Neural crest cell (in vitro differentiated cells): ENCODE measurements around the gene RHOB. TPM values are rescaled to one million over a fixed set of nuclear protein-coding genes. Genes with fewer than 3 reads are reported as not detected.

ENCODE experiments used
- DNase-seq: peaks from one replicate; pipeline ENCODE4 v3.0.0; 2021; ENCODE audit warnings: low read depth, mixed read lengths, low spot score
- H3K27ac Mint-ChIP-seq: one replicate; pipeline ENCODE4 v1.8.0; 2021; ENCODE audit warnings: mild to moderate bottlenecking, mixed read lengths; ENCODE audit not compliant: unreplicated experiment
- H3K27me3 Mint-ChIP-seq: 2 replicates; pipeline ENCODE4 v1.8.0; 2021; ENCODE audit warnings: low read depth, mild to moderate bottlenecking, mixed read lengths
- H3K36me3 Mint-ChIP-seq: 2 replicates; pipeline ENCODE4 v1.8.0; 2021; ENCODE audit warnings: low read depth, mild to moderate bottlenecking, mixed read lengths
- H3K4me1 Mint-ChIP-seq: 2 replicates; pipeline ENCODE4 v1.8.0; 2021; ENCODE audit warnings: mixed read lengths
- H3K4me3 Mint-ChIP-seq: one replicate; pipeline ENCODE4 v1.8.0; 2021; ENCODE audit warnings: mild to moderate bottlenecking, mixed read lengths
- H3K9me3 Mint-ChIP-seq: 2 replicates; pipeline ENCODE4 v1.8.0; 2021; ENCODE audit warnings: mixed read lengths
- CTCF ChIP-seq: fragments of 200-600 bp; sonication (generic); conservative IDR thresholded peaks from 2 replicates; pipeline ENCODE4 v1.5.0; 2021; ENCODE audit warnings: antibody characterized with exemption, mild to moderate bottlenecking
- total RNA-seq: library from RNA; stranded (reverse); gene quantifications from 2 replicates; pipeline ENCODE4 v1.2.1, GENCODE V29; 2021

Gene RHOB
- total RNA-seq, 1 donor from 2014 or later = 146 TPM

DNA sequence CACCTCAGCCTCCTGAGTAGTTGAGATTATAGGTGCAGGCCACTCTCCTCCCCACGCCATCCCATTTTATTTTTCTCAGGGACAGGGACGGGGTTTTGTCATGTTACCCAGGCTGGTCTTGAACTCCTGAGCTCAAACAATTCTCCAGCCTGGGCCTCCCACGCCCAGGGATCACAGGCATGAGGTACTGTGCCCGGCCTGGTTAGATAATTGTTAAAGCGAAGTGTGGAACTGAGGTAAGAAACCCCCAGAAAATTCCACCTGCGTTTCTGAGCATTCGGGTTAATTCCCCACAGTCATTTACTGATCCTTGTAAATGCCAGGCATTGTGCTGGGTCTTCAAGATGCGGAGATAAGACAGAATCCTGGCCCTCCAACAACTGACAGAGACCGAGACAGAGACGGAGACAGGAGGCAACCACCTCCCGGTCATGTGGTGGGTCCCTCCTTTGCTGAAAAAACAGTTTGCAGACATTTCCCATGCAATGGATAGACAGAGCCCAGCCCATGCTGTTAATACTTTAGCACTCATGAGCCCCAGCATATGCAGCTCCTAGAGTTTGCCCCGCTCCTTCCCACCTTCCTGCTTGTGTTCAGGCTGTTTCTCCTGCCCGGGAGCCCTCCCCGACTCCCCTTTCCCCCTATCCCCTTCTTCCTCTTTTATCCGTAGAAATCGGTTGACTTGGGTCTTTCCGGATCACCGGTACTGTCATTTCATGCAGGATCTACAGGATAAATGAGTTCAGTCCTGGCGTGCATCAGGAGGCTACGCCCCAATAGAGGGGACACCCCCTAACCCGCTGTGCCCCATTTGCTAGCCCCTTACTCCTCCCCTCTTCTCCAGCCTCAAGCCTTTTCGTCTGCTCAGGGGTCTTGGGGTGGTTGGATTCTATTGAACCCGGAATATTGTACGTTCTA is 1.6 kb upstream of the RHOB start:
- no peak for TF ChIP-seq CTCF
- Mint-ChIP-seq H3K36me3 (peaks cover 5% of the 10 kb centered on the region), H3K9me3 (no peaks in the 10 kb centered on the region), H3K27me3 (peaks cover 3% of the 10 kb centered on the region), H3K4me3 (peak overlapping the region; percentile 63), H3K4me1 (peaks cover 42% of the 10 kb centered on the region), H3K27ac (no peak overlapping the region)
- no peak for DNase-seq

- Mint-ChIP-seq H3K36me3 (peaks cover 5% of the 10 kb centered on the region), H3K27ac (no peak overlapping the region), H3K4me3 (peak overlapping the region; percentile 98), H3K27me3 (peaks cover 3% of the 10 kb centered on the region), H3K9me3 (no peaks in the 10 kb centered on the region), H3K4me1 (peaks cover 54% of the 10 kb centered on the region)
- no peak for DNase-seq
- TF ChIP-seq CTCF = no peak
These were observed 488 bp upstream of the RHOB start for GRCh38 chr2:20446255-20446916.

GRCh38 chr2:20447437-20448245 is 767 bp downstream of the RHOB start:
- Mint-ChIP-seq H3K9me3 (no peaks in the 10 kb centered on the region), H3K36me3 (peaks cover 7% of the 10 kb centered on the region), H3K4me1 (peaks cover 66% of the 10 kb centered on the region), H3K27me3 (peaks cover 3% of the 10 kb centered on the region), H3K27ac (peak overlapping the region; percentile 97), H3K4me3 (peak overlapping the region; percentile 94)
- TF ChIP-seq CTCF = no peak
- peak; percentile 25 for DNase-seq

GRCh38 chr2:20448246-20448976 is 1.5 kb downstream of the RHOB start:
- peak; percentile 26 for DNase-seq
- H3K36me3 Mint-ChIP-seq = peaks cover 7% of the 10 kb centered on the region
- TF ChIP-seq CTCF = no peak
- H3K4me1 Mint-ChIP-seq = peaks cover 71% of the 10 kb centered on the region
- H3K27me3 Mint-ChIP-seq = peaks cover 3% of the 10 kb centered on the region
- H3K27ac Mint-ChIP-seq = peak overlapping the region; percentile 97
- H3K9me3 Mint-ChIP-seq = no peaks in the 10 kb centered on the region
- peak overlapping the region; percentile 94 for H3K4me3 Mint-ChIP-seq

GRCh38 chr2:20448977-20449306 is 2.1 kb downstream of the RHOB start:
- Mint-ChIP-seq H3K4me1 (peaks cover 67% of the 10 kb centered on the region), H3K27ac (peak overlapping the region; percentile 97), H3K9me3 (no peaks in the 10 kb centered on the region), H3K27me3 (peaks cover 3% of the 10 kb centered on the region), H3K4me3 (peak overlapping the region; percentile 94), H3K36me3 (peaks cover 7% of the 10 kb centered on the region)
- no peak for TF ChIP-seq CTCF
- no peak for DNase-seq
